Measurements from ENCODE around the gene FAM53B.

GRCh38 chr10:124675261-124675660 lies 68.9 kb downstream of the FAM53B start:
- TF ChIP-seq POLR2A (IDR thresholded peaks at IDR 0.05) (no peak), CTCF (IDR thresholded peaks at IDR 0.05) (no peak), POLR2AphosphoS5 (IDR thresholded peaks at IDR 0.05) (no peak), EP300 (IDR thresholded peaks at IDR 0.05) (no peak)
